ES-I3 (cell line): Measurements from ENCODE around the gene WDR1.
A peak's percentile ranks its signal among the peaks of the same experiment; 100 is the strongest.

Experiments used
- H3K36me3 ChIP-seq: 2 replicates; pipeline ENCODE4 v1.6.1; 2013; ENCODE audit warnings: mild to moderate bottlenecking, low read length, control low read depth, moderate library complexity; ENCODE audit not compliant: insufficient read depth
- H3K4me1 ChIP-seq: 2 replicates; pipeline ENCODE4 v1.6.1; 2013; ENCODE audit warnings: mild to moderate bottlenecking, control low read depth, low read length; ENCODE audit not compliant: insufficient read depth
- H3K9ac ChIP-seq: 2 replicates; pipeline ENCODE4 v1.6.1; 2013; ENCODE audit warnings: low read depth, mild to moderate bottlenecking, low read length, moderate library complexity
- H3K9me3 ChIP-seq: 2 replicates; pipeline ENCODE4 v1.6.1; 2013; ENCODE audit warnings: mild to moderate bottlenecking, low read length, moderate library complexity; ENCODE audit not compliant: control insufficient read depth, insufficient read depth

WDR1 gene

DNA sequence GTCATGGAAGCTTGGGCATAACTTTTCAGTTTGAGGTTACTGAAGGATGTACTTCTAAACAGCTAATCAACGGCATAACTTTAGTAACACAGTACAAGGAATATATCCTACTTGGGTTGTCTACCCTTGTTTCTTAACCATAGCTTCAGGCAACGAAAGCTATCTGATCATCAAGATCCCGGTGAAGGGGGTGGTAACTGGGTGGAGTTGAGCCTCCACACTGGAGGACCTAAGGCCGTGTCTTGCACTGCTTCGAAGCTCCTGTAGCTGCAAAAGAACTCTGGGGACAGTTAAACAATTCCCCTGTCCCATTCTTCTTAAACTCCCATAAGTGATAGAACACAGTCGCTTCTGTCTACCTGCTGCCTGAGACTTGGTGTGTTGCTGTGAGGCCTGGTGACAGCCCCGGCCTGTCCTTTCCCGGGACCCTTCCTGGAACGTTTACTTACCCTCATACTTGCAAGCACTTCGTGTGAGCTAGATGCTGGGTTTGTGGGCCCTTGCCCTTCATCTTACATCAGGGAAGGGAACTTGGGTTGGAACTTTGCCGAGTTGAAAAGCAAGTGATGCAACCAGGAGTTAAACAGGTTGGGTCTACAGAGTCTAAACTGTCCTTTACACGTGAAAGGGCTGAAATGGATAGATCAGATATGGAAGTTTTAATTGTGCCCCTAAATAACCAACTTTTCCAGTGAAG is 5.8 kb upstream of the WDR1 start:
- Histone ChIP-seq H3K9me3 (no peaks in the 10 kb centered on the region), H3K36me3 (no peaks in the 10 kb centered on the region), H3K4me1 (peaks cover 12% of the 10 kb centered on the region), H3K9ac (no peak overlapping the region)

GRCh38 chr4:10121568-10122208 is 5.1 kb upstream of the WDR1 start:
- peaks cover 12% of the 10 kb centered on the region for H3K4me1 ChIP-seq
- H3K9me3 ChIP-seq, result no peaks in the 10 kb centered on the region
- H3K36me3 ChIP-seq, result no peaks in the 10 kb centered on the region
- no peak overlapping the region for H3K9ac ChIP-seq

DNA sequence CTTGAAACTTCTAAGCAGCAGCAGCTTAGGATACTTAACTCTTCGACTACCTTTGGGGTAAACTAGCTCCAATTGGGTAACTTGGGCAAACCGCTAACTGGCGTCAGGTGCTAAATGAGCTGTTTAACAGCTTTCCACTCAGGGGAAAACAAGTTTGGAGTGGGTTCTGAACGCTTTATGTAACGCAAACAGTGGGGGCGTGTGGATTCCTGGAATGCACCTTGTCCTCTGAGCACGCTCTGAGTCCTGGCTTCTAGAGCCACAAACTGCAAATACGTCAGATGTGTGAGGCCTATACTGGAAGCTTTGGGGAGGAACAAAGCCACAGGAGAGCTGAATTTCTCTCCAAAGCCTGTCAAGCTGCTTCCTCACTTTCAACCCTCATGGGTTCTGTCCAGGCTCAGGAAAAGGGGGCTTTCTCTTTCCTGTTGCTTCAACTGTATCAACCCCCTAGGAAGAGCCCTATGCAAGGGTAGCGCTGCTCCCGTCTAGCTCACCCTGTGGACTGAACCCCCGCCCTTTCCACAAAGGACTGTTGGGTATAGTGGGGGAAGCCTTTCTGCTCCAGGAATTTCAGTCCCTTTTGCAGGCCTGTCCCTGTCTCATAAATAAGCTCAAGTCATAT is 4.5 kb upstream of the WDR1 start:
- H3K9me3 ChIP-seq, result no peaks in the 10 kb centered on the region
- peaks cover 12% of the 10 kb centered on the region for H3K4me1 ChIP-seq
- H3K9ac ChIP-seq, result no peak overlapping the region
- no peaks in the 10 kb centered on the region for H3K36me3 ChIP-seq

DNA sequence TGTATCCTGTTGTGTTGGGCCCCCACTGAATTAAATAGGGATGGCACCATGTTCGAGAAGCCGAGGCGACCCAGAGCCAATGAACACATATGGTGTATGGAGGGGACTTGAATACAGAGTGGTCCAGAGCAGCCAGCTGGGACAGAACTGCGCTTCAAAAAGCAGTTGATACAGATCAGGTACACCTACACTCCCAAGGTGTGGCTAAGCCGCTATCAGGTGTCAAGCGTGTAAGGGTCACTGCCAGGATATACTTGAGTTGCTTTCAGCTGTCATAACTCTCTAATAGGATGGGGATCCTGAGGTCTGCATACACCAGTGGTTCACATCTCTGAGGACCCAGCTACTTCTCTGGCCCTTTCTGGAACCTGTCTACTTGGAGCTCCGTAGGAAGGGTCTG is 3.2 kb upstream of the WDR1 start:
- Histone ChIP-seq H3K9ac (no peak overlapping the region), H3K9me3 (no peaks in the 10 kb centered on the region), H3K4me1 (peaks cover 20% of the 10 kb centered on the region), H3K36me3 (peaks cover 8% of the 10 kb centered on the region)

DNA sequence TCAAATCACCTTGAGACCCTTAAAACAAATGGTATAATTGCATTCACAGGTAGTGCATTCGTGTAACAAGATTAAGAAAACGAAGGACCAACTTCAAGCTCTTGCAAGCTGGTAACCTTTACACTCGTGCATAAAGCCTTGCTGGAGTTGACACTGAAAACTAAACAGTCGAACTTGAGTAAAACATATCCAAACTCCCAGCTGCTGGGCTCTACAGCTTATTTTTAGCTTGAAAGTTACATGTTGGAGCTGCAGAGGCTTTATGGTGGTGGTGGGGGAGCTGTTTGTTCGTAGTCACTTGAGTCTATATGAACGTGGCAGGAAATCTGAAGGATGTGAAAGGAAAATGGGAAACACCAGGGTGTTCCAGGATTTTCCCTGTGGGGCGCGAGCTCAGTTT is 2.7 kb upstream of the WDR1 start:
- Histone ChIP-seq H3K4me1 (peaks cover 20% of the 10 kb centered on the region), H3K9me3 (no peaks in the 10 kb centered on the region), H3K36me3 (peaks cover 12% of the 10 kb centered on the region), H3K9ac (no peak overlapping the region)

DNA sequence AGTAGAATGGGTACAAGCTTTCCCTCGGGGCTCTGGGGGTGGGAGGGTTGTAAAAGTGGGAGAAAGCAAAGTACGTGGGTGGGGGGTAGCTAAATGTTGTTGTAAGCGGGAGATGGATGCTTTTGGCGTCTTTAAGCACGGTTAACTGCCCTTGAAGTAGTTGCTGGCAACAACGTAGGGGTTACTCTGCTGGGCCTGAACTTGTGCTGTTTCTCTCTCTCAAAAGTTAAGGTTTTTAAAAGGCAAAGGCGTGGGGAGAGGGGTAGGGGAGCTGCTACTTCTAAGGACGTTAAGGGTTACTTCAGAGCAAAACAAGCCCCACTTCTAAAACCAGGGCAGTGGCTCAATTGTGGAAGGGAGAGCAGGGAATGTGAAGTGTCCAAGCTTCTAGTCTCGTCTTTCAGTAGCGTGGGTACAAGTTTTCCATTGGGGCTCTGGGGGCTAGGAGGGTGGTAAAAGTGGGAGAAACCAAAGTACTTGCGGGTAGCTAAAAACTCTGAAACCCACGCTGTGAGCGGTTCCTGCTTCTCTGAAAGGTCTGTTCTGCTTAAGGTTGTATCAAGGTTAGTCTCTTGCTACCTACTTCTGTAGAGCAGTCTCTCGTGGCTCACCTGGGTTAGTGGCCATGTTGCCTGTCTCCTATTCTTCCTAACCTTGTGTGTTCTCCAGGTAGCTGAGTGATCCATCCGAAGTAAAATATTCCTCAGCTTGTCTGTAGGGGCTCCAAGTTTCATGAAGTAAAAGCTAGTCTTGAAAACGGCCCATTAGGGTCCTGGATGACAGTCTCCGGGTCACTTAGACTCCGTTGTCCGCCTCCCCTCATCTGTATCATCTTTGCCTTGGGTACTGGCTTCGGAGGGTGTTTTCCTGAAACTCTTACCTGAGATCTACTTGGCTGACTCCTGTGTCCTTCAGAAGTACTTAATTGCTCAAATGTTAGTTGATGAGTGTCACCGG is 1.7 kb upstream of the WDR1 start:
- H3K9ac ChIP-seq, result peak overlapping the region; percentile 78; the same call in 1 of the 2 replicates
- H3K9me3 ChIP-seq, result no peaks in the 10 kb centered on the region
- peaks cover 21% of the 10 kb centered on the region for H3K36me3 ChIP-seq
- peaks cover 17% of the 10 kb centered on the region for H3K4me1 ChIP-seq

GRCh38 chr4:10117359-10118047 is 904 bp upstream of the WDR1 start:
- no peaks in the 10 kb centered on the region for H3K9me3 ChIP-seq
- H3K9ac ChIP-seq, result peak overlapping the region; percentile 78
- peaks cover 30% of the 10 kb centered on the region for H3K36me3 ChIP-seq
- peaks cover 18% of the 10 kb centered on the region for H3K4me1 ChIP-seq

- H3K36me3 ChIP-seq, result peaks cover 36% of the 10 kb centered on the region
- peaks cover 30% of the 10 kb centered on the region for H3K4me1 ChIP-seq
- H3K9ac ChIP-seq, result peak overlapping the region; percentile 46
- H3K9me3 ChIP-seq, result no peaks in the 10 kb centered on the region
These were observed 616 bp downstream of the WDR1 start for GRCh38 chr4:10115797-10116568.

DNA sequence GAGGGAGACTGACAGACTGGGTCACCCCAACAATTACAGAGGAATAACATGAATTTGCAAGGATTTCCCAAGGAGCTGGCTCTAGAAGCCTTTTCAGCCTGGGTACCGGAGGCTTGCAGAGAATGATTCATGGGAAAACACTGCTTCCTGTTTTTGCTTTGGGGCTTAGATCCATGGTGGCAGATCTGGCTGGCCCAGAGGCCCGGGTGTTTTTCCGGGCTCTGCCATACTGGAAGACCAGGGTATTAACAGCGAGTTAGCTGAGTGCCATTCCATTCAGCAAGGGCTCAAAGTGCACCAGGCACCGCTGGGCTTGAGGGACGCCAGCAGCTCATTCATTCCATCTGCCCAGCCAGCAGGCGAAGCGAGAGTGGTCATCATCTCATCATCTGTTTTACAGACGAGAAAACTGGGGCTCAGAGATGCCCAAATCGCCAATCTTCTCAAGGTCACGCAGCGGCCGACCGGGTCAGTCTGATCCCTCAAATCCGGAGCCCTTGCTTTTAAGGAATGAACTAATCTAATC is 1.3 kb downstream of the WDR1 start:
- H3K9ac ChIP-seq, result peak overlapping the region; percentile 46
- H3K4me1 ChIP-seq, result peaks cover 30% of the 10 kb centered on the region
- H3K9me3 ChIP-seq, result no peaks in the 10 kb centered on the region
- peaks cover 40% of the 10 kb centered on the region for H3K36me3 ChIP-seq

DNA sequence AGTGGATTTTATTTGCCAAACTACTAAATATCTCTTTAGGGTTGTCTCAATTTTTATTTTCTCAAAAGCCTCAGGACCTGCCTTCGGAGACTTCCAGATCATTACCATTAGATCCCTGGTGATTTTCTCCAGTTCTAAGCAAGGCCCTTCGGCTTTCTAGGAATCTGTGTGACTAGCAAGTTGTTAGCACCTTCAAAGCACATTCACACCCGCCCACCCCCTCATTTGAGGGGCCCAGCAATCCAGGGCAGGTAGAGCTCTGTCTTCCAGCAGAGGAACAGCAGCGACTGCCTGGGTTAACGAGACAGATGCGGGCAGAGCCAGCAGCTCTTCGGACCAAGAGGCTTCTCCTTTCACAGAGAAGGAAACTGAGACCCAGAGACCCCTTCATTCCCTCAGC is 2.0 kb downstream of the WDR1 start:
- peaks cover 36% of the 10 kb centered on the region for H3K4me1 ChIP-seq
- H3K9ac ChIP-seq, result no peak overlapping the region
- H3K36me3 ChIP-seq, result peaks cover 40% of the 10 kb centered on the region
- H3K9me3 ChIP-seq, result no peaks in the 10 kb centered on the region

GRCh38 chr4:10114147-10114546 is 2.5 kb downstream of the WDR1 start:
- Histone ChIP-seq H3K9ac (no peak overlapping the region), H3K36me3 (peaks cover 40% of the 10 kb centered on the region), H3K4me1 (peaks cover 36% of the 10 kb centered on the region), H3K9me3 (no peaks in the 10 kb centered on the region)

- H3K9ac ChIP-seq, result no peak overlapping the region
- peaks cover 32% of the 10 kb centered on the region for H3K4me1 ChIP-seq
- H3K9me3 ChIP-seq, result no peaks in the 10 kb centered on the region
- H3K36me3 ChIP-seq, result peaks cover 40% of the 10 kb centered on the region
These were observed 3.1 kb downstream of the WDR1 start for GRCh38 chr4:10113362-10114047.
